ENCODE data around the gene DOCK3. TPM values are rescaled to one million over a fixed set of nuclear protein-coding genes. Genes with fewer than 3 reads are reported as not detected.
A peak's percentile ranks its signal among the peaks of the same experiment; 100 is the strongest.

The DOCK3 gene
- polyA plus RNA-seq, 1 donor: 0.81 TPM

DNA sequence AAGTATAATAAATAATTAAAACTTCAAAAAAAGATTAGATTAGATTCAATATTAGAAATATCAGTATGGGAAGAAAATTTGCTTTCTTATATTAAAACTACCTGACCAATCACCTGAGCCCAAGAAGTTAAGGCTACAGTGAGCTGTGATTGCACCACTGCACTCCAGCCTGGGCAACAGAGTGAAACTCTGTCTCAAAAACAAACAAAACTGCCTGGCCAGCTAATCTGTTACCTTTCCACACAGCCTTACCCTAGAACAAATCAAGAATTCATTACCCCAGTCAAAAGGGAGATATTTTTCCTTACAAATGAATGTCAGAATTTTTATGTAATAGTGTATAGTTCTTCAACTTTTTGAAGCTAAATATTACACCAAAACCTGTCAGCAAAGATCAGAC lies 593.4 kb downstream of the DOCK3 start:
- Histone ChIP-seq H3K36me3 (ENCODE audit: control insufficient read depth, insufficient read depth, low read length) (no peaks in the 10 kb centered on the region), H3K4me1 (ENCODE audit: control insufficient read depth, insufficient read depth, low read length) (no peaks in the 10 kb centered on the region), H3K9me3 (ENCODE audit: control insufficient read depth, low read depth, low read length) (no peaks in the 10 kb centered on the region), H3K27ac (ENCODE audit: low read length) (no peak overlapping the region), H3K4me3 (ENCODE audit: low read length) (no peak overlapping the region), H3K27me3 (ENCODE audit: control insufficient read depth, insufficient read depth, low read length) (no peaks in the 10 kb centered on the region)
- DNase-seq: no peak

DNA sequence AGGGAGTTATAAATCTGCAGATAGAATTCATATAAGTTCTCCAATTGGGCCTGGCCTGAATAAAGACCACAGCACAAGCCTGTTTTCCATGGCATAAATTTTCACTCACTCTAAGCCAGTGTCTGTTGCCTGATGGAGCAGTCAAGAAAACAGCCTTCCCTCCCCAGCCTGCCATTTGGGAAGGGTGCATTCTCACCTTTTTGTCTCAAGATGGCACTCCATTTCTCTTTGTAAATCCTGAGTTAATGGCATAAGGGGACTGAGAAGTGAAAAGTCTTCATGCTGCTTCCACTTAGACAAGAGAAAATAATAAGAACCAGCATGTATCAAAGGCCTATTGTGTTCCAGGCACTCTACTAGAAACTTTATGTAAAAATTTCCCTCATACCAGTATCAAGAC lies 594.7 kb downstream of the DOCK3 start:
- Histone ChIP-seq H3K36me3 (ENCODE audit: control insufficient read depth, insufficient read depth, low read length) (no peaks in the 10 kb centered on the region), H3K9me3 (ENCODE audit: control insufficient read depth, low read depth, low read length) (no peaks in the 10 kb centered on the region), H3K27me3 (ENCODE audit: control insufficient read depth, insufficient read depth, low read length) (no peaks in the 10 kb centered on the region), H3K4me3 (ENCODE audit: low read length) (no peak overlapping the region), H3K4me1 (ENCODE audit: control insufficient read depth, insufficient read depth, low read length) (no peaks in the 10 kb centered on the region), H3K27ac (ENCODE audit: low read length) (no peak overlapping the region)
- no peak for DNase-seq

DNA sequence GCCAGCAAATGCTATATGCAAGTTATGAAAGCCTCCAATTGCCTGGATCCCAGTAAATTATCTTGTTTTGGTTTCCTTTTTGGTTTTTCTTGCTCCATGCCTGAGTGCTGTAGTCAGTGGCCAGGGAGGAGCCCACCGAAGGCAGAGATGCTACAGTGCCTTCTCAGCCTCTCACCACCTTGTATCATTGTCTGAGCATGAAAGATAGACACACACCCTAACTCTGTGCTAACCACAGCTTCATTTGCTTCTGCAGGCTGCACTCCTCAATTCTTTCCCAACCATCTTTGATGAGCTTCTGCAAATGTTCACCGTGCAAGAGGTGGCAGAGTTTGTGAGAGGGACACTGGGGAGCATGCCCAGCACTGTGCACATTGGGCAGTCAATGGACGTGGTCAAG lies 595.8 kb downstream of the DOCK3 start:
- WGBS (ENCODE audit: insufficient coverage, low lambda C conversion rate): no CpG with 5 or more reads among the region's 3 CpGs
- no peaks in the 10 kb centered on the region for H3K36me3 ChIP-seq (ENCODE audit: control insufficient read depth, insufficient read depth, low read length)
- no peaks in the 10 kb centered on the region for H3K9me3 ChIP-seq (ENCODE audit: control insufficient read depth, low read depth, low read length)
- no peak overlapping the region for H3K4me3 ChIP-seq (ENCODE audit: low read length)
- H3K4me1 ChIP-seq (ENCODE audit: control insufficient read depth, insufficient read depth, low read length): no peaks in the 10 kb centered on the region
- no peak for DNase-seq
- H3K27me3 ChIP-seq (ENCODE audit: control insufficient read depth, insufficient read depth, low read length): no peaks in the 10 kb centered on the region
- no peak overlapping the region for H3K27ac ChIP-seq (ENCODE audit: low read length)

- no CpG with 5 or more reads among the region's 1 CpG for WGBS (ENCODE audit: insufficient coverage, low lambda C conversion rate)
- H3K9me3 ChIP-seq (ENCODE audit: control insufficient read depth, low read depth, low read length): no peaks in the 10 kb centered on the region
Measured at GRCh38 chr3:51271172-51271571, 596.4 kb downstream of the DOCK3 start.

GRCh38 chr3:51274052-51274451 lies 599.3 kb downstream of the DOCK3 start:
- Histone ChIP-seq H3K4me1 (ENCODE audit: control insufficient read depth, insufficient read depth, low read length) (no peaks in the 10 kb centered on the region), H3K9me3 (ENCODE audit: control insufficient read depth, low read depth, low read length) (no peaks in the 10 kb centered on the region), H3K27me3 (ENCODE audit: control insufficient read depth, insufficient read depth, low read length) (peaks cover 4% of the 10 kb centered on the region), H3K27ac (ENCODE audit: low read length) (no peak overlapping the region), H3K36me3 (ENCODE audit: control insufficient read depth, insufficient read depth, low read length) (no peaks in the 10 kb centered on the region), H3K4me3 (ENCODE audit: low read length) (no peak overlapping the region)
- WGBS (ENCODE audit: insufficient coverage, low lambda C conversion rate): 40% methylated on average over 1 of the region's 2 CpGs
- peak; percentile 6 to 18 for DNase-seq

More at GRCh38 chr3:51271172-51271571, 596.4 kb downstream of the DOCK3 start:
- no peak overlapping the region for H3K27ac ChIP-seq (ENCODE audit: low read length)
- no peak for DNase-seq
- no peaks in the 10 kb centered on the region for H3K36me3 ChIP-seq (ENCODE audit: control insufficient read depth, insufficient read depth, low read length)
- H3K27me3 ChIP-seq (ENCODE audit: control insufficient read depth, insufficient read depth, low read length): no peaks in the 10 kb centered on the region
- no peaks in the 10 kb centered on the region for H3K4me1 ChIP-seq (ENCODE audit: control insufficient read depth, insufficient read depth, low read length)
- H3K4me3 ChIP-seq (ENCODE audit: low read length): no peak overlapping the region

DNA sequence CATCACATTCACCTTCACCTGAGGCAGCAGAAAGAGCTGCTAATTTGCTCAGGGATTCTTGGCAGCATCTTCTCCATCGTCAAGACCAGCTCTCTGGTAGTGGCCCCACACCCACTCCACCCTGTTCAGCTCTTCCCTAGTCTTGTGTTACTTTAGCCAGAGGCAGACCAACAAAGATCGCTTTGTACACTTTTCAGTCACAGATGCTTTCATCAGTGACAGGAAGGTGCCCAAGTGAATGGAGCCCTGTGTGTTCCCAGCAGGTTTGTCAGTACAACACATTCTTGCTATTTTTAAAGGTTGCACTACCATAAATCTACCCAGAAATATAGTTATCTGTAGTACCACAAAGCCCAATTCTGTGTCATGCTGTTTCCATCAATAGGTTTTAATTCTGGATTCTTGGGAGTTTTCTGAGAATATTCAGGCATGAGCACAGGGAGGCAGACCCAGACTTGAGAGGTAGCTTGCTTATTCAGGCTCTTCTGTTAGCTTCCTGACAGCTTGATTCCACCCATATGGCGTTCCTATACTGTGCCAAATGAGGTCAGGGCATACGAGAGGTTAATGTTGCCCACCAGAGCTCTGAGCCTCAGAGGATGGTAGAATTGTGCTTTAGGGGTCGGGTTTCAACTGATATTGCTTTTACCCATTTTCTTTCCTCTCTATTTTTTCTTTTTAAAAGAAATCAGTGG lies 600.5 kb downstream of the DOCK3 start:
- Histone ChIP-seq H3K36me3 (ENCODE audit: control insufficient read depth, insufficient read depth, low read length) (no peaks in the 10 kb centered on the region), H3K4me3 (ENCODE audit: low read length) (no peak overlapping the region), H3K4me1 (ENCODE audit: control insufficient read depth, insufficient read depth, low read length) (no peaks in the 10 kb centered on the region), H3K27ac (ENCODE audit: low read length) (no peak overlapping the region), H3K9me3 (ENCODE audit: control insufficient read depth, low read depth, low read length) (no peaks in the 10 kb centered on the region), H3K27me3 (ENCODE audit: control insufficient read depth, insufficient read depth, low read length) (peaks cover 4% of the 10 kb centered on the region)
- no CpG with 5 or more reads among the region's 5 CpGs for WGBS (ENCODE audit: insufficient coverage, low lambda C conversion rate)
- DNase-seq: no peak

DNA sequence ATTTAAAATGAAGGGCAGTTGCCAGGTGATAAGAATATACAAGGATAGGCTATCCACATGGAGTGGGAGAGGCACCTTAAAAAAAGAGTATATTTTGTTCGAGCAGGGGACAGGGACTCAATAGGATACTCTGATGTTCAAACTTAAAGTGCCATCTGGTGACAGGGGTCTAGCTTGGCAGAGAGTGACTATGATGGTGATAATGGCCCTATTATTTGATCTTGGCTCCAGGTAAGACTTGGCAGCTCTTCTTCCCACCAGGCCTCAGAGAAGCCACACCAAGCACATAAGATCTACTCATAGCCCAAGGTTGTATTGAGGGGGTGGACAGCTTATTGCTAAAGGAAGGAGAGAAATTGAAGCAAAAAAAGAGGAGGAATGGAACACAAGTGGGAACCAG lies 601.3 kb downstream of the DOCK3 start:
- Histone ChIP-seq H3K9me3 (ENCODE audit: control insufficient read depth, low read depth, low read length) (no peaks in the 10 kb centered on the region), H3K4me1 (ENCODE audit: control insufficient read depth, insufficient read depth, low read length) (no peaks in the 10 kb centered on the region), H3K27ac (ENCODE audit: low read length) (no peak overlapping the region), H3K27me3 (ENCODE audit: control insufficient read depth, insufficient read depth, low read length) (peaks cover 4% of the 10 kb centered on the region), H3K36me3 (ENCODE audit: control insufficient read depth, insufficient read depth, low read length) (no peaks in the 10 kb centered on the region), H3K4me3 (ENCODE audit: low read length) (no peak overlapping the region)
- WGBS (ENCODE audit: insufficient coverage, low lambda C conversion rate): no CpG with 5 or more reads among the region's 1 CpG
- DNase-seq: no peak

GRCh38 chr3:51279448-51279847 lies 604.7 kb downstream of the DOCK3 start:
- no peak for DNase-seq
- H3K9me3 ChIP-seq (ENCODE audit: control insufficient read depth, low read depth, low read length): no peaks in the 10 kb centered on the region
- 60% methylated on average over 1 of the region's 2 CpGs for WGBS (ENCODE audit: insufficient coverage, low lambda C conversion rate)
- H3K4me3 ChIP-seq (ENCODE audit: low read length): no peak overlapping the region
- no peak overlapping the region for H3K27ac ChIP-seq (ENCODE audit: low read length)
- no peaks in the 10 kb centered on the region for H3K36me3 ChIP-seq (ENCODE audit: control insufficient read depth, insufficient read depth, low read length)
- H3K4me1 ChIP-seq (ENCODE audit: control insufficient read depth, insufficient read depth, low read length): no peaks in the 10 kb centered on the region
- H3K27me3 ChIP-seq (ENCODE audit: control insufficient read depth, insufficient read depth, low read length): peaks cover 4% of the 10 kb centered on the region

- Histone ChIP-seq H3K9me3 (ENCODE audit: control insufficient read depth, low read depth, low read length) (no peaks in the 10 kb centered on the region), H3K36me3 (ENCODE audit: control insufficient read depth, insufficient read depth, low read length) (no peaks in the 10 kb centered on the region), H3K4me3 (ENCODE audit: low read length) (no peak overlapping the region), H3K4me1 (ENCODE audit: control insufficient read depth, insufficient read depth, low read length) (no peaks in the 10 kb centered on the region), H3K27me3 (ENCODE audit: control insufficient read depth, insufficient read depth, low read length) (peaks cover 4% of the 10 kb centered on the region), H3K27ac (ENCODE audit: low read length) (no peak overlapping the region)
- no peak for DNase-seq
- no CpG with 5 or more reads among the region's 3 CpGs for WGBS (ENCODE audit: insufficient coverage, low lambda C conversion rate)
Measured at GRCh38 chr3:51280176-51280575, 605.4 kb downstream of the DOCK3 start.

GRCh38 chr3:51282931-51283330 lies 608.2 kb downstream of the DOCK3 start:
- WGBS (ENCODE audit: insufficient coverage, low lambda C conversion rate): no CpG with 5 or more reads among the region's 1 CpG
- no peak for DNase-seq
- H3K36me3 ChIP-seq (ENCODE audit: control insufficient read depth, insufficient read depth, low read length): no peaks in the 10 kb centered on the region
- no peak overlapping the region for H3K4me3 ChIP-seq (ENCODE audit: low read length)
- no peaks in the 10 kb centered on the region for H3K4me1 ChIP-seq (ENCODE audit: control insufficient read depth, insufficient read depth, low read length)
- no peaks in the 10 kb centered on the region for H3K27me3 ChIP-seq (ENCODE audit: control insufficient read depth, insufficient read depth, low read length)
- no peaks in the 10 kb centered on the region for H3K9me3 ChIP-seq (ENCODE audit: control insufficient read depth, low read depth, low read length)
- no peak overlapping the region for H3K27ac ChIP-seq (ENCODE audit: low read length)

- DNase-seq: no peak
- Histone ChIP-seq H3K4me1 (ENCODE audit: control insufficient read depth, insufficient read depth, low read length) (no peaks in the 10 kb centered on the region), H3K36me3 (ENCODE audit: control insufficient read depth, insufficient read depth, low read length) (no peaks in the 10 kb centered on the region), H3K27me3 (ENCODE audit: control insufficient read depth, insufficient read depth, low read length) (no peaks in the 10 kb centered on the region), H3K27ac (ENCODE audit: low read length) (no peak overlapping the region), H3K9me3 (ENCODE audit: control insufficient read depth, low read depth, low read length) (no peaks in the 10 kb centered on the region), H3K4me3 (ENCODE audit: low read length) (no peak overlapping the region)
- no CpG with 5 or more reads among the region's 1 CpG for WGBS (ENCODE audit: insufficient coverage, low lambda C conversion rate)
Measured at GRCh38 chr3:51283421-51283820, 608.7 kb downstream of the DOCK3 start.

Measured in large intestine (tissue), 3 donors.